Dedifferentiated amniotic fluid mesenchymal stem cell (primary cell): ENCODE measurements around the gene SH3PXD2A.
"Not testable (repeated sequence)": the region's sequence is repeated elsewhere in the genome, so short reads cannot be mapped to it uniquely, and the experiment has no call there.

Source experiments
- DNase-seq: peaks from one replicate; pipeline ENCODE4 v3.0.0-alpha.2; 2016; ENCODE audit errors: extremely low spot score

The SH3PXD2A gene

DNA sequence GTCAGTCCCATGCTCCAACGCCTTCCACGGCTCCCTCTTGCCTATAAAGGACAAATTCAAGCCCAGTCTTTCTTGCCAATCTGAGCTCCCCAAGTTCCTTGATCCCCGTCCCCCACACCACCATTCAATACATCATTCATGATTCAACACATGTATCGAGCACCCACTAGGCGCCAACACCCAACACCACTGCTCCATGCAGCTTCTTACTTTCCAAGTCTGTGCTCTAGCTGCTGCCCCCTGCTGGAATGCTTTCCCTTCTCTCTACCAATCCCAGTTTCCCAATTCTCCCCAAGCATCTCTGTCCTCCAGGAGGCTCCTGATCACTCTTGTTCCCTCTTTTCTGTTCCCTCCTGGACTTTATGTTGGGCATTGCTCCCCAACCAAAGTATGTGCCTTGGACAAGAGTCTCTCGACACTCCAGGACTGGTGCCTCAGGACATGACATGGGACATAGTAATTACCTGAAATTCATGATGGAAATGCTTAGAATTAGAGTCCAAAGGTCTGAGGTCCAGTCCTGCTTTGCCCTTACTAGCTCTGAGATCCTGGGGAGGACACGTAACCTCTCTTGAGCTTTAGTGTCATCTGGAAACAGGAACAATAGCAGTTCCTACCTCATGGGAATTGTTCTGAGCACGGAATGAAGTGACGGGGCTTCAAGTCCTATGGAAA lies 189.2 kb downstream of the SH3PXD2A start:
- no peak for DNase-seq

DNA sequence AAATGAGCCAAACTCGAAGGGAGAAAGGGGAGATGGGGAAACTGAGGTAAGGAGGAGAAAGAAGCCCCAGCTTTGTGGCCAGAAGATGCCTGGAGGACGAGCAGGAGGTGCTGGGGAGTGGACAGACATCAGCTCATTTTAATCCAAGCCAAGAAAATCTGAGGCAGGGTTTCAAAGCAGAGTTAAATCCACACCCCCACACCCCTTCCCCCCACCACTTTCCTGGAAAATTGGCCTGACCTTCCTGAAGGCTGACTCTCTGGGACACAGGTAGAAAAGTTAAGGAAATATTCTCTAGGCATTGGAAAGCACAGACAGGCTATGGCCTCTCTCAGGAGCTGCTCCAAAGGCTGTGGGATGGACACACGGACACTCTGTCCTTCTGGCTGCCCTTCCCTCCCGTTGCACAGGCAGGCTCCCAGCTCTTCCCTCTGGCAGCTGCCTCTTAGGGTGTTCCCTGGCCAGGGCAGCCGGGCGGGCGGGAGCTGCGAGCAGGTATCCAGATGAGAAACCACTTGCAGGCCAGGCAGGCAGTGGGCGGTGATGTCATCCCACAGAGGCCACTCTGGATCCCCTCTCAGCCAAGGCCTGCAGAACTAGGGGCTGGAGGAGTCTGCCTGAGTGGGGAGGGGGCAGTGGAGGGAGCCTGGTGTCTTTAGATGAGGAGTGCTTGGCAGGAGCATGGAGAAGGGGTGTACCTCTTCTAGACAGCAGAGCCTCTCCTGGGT lies 190.1 kb downstream of the SH3PXD2A start:
- no peak for DNase-seq

DNA sequence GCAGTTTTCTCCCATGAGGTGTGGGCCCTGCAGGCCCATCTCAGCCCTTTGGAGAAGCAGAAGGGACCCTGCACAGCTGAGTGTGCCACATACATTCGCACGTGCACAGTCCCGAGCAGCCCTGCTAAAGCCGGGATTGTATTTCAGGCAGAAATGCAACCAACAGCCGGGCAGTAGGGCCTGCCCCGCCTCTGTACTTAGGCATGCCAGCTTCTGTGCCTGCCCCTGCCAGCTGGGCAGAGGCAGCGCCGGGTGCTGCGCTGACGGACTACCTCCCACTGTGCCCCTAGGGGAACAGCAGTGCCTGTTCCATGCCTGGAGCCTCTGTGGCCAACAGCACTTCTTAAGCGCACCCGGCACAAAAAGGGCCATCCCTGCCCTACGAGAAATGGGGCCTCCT lies 191.6 kb downstream of the SH3PXD2A start:
- no peak for DNase-seq

DNA sequence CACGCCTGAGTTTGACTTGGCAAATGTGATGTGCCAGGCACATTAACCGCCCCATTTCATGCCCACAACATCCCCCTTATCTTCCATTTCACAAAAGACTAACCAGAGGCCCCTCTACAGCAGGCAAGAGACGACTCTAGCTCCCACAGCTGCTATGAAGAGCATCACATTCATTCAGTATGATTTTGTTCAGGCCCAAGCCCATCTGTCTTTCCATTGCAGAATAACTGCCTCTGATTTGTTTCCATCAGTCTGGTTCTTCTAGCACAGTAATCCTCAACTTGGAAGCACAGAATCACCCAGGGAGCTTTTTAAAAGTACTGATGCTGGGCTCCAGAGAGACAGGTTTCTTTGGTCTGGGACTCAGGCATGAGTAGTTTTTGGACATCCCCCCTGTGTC lies 192.1 kb downstream of the SH3PXD2A start:
- DNase-seq = no peak

DNA sequence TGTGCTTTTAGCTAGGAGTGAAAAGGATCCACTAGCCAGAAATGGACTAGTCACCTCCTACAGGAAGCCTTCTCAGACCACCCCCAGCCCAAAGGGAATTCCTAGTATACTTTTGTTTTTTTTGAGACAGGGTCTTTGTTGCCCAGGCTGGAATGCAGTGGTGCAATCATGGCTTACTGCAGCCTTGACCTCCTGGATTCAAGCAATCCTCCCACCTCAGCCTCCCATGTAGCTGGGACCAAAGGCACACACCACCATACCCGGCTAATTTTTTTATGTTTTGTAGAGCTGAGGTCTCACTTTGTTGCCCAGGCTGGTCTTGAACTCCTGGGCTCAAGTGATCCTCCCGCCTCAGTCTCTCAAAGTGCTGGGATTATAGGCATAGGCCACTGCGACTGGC lies 192.7 kb downstream of the SH3PXD2A start:
- not testable (repeated sequence) for DNase-seq

DNA sequence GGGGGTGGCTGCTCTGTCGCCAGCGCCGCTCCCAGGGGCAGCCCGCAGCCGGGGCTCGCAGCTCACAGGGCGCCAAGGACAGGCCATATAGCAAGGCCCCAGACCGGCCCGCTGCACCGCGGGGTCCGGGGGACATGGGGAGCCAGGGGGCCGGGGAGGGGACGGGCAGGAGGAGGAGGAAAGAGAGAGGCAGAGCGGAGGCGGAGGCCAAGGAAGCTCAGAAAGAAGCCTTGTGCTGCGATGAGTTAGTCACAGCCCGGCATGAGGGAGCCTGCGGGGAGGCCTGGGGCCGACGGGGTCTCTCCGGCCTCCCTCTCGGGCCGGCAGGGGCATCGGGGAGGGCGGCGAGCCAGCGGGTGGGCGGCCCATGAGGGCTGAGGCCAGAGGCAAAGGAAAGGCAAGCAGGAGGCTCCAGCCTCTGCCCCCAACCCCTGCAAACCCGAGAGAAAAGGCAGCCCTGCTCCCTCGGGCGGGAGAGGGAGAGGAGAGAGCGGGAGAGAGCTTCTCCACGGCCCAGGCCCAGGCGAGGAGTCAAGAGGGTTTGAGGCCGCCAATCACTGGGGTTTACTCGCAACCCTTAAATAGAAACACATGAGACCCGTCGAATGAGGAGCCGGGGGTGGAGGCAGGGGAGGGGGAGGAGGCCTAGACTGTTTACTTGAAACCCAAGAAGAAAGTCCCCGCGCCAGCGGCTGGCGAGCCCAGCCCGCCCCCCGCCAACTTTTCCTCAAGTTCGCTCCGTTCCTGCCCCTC lies 194.0 kb downstream of the SH3PXD2A start:
- DNase-seq = peak; percentile 93

DNA sequence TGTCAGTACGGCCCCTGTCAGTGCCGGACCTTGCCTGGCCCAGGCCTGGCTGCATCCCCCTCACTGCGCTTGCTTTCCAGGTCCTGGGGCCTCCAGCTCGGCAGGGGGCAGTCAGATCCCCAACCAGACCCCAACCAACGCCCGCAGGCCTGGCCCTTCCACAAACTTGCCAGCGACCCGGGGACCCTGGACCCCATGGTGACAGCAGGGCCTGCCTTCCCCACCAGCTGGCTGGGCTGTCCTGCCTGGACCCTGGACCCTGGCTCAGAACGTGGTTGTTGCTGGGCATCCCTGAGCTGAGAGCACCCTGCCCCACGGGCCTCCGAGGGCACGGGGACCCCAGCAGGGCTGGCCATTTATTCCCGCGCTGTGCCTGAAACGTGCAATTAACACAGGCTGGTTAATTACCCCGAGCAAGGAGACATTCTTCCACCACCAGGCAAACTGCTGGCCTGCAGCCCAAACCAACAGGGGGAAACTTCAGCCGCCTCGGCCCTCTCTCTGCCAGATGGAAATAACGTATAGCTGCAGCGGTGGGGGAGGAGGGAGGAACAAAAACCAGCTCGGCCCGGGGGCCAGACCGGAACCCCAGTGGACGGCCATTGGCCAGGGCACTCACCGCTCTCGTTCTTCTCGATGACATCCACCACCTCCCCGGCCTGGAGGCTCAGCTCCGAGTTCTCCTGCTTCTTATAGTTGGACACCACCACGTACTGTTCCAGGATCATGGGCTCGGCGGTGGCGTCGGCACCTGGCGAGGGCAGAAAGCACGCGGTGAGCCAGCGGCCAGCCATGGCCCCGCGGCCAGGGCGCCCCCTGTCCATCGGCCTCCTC lies 194.8 kb downstream of the SH3PXD2A start:
- DNase-seq = peak; percentile 45

DNA sequence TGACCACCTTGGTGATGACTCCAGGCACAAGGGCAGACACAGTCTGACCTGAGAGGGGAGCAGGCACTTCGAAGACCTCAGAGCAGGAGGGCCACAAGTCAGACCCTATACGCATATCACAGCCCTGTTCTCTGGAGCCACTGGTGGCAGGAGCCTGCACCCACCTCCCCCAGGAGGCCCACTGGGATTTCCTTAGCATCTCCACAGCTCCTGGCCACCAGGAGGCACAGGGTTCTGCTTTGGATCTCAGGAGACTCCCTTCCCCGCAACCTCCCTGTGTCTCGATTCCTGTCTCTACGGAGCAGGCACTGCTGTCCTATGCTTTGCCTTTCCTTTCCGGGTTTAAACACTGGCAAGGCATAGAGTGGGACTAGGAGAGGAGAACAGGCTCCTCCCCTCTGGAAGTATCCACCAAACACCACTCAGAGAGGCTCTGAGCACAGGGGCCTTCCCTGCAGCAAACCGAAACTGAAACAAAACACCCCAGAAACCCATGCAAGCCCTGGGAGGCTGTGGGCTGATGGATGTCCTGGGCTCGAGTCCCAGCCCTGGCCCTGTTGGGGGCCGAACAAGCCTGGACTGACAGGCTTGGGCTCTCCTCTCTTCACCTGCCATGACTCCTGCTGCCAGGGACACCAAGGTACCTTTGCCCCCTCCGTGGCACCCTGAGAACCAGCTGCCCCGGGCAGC lies 195.6 kb downstream of the SH3PXD2A start:
- DNase-seq = peak; percentile 88

DNA sequence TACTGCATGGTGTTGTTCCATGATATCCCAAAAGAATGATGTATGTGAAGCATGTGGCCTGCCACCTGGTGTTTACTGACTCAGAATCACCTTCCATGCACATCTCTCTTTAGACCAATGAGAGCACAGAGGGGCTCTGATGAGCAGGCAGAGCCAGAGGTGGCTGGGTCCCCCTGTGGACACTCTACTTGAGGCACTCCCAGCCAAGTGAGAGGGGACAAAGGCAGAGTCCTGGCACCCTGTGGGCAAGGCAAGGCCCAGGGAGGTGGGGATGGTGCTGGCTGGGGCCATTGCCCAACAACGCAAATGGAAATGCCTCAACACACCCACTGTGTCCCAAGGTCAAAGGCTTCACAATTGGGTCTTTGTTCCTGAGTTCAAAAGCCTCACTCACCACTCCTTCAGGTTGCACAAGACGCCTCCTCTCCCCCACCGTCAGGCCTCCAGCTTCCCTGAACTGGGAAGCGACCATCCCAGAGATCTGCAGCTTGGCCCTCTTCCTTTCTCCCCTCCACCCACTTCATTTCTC lies 197.3 kb downstream of the SH3PXD2A start:
- DNase-seq = no peak

DNA sequence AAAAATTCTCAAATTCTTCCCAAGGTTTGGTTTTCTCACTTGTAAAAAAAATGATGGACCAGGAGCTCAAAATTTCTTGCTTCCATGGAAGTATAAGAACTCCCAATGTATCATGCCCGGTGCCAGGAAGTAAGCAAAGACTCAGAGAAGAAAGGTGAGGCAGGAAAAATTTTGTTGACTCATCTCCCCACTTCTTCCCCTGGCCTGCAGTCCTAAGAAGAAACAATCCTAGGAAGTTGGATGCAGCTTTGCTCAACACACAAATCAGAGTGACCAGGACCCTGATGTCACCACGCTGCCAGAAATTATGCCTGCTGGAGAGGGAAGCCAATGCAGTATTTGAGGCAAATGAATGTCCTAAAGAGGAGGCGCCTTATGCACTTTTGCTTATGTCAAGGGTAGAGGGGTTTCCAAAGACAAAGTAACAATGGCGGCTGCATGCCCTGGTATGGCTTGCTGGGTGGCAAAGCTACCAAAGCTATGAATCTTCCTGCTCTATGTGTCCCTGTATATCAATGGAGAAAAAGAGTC lies 198.2 kb downstream of the SH3PXD2A start:
- DNase-seq = no peak

DNA sequence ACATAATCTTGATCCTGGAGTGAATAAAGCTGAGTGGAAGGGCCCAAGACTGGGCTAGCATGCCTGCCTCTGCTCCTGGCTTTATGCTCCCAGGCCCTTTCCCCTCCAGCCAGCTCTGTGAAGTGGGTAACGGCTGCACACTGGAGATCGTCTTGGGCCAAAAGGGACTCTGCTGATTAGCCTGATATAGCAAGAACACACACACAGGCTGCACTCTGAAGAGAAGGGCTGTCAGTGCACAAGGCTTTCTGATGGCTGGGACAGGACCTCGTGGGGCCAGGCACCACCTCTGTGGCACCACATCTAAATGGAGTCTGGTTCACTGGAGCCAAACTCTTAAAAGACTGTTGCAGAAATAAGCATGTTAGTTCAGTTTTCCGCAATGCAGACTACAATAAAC lies 200.5 kb downstream of the SH3PXD2A start:
- no peak for DNase-seq

DNA sequence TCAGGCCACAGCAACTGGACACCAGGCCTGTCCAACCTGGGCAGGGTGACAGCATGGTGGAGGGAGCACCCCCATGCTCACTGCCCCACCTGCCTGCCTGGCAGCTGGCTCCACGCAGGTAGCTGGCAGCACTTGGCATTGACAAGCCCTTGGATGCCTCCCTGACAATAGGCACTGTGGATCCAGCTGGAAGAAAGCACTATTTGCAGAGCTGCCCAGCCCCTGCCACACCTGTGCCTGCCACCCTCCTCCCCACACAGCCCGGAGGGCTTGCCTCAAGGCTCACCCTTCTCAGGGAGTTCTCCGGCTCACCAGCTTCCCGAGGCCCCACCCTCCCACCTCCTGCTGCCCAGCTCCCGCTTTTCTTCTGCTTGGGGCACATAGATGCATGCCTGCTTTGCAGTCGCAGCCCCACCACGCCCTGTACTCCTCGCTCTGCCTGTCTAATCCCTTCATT lies 201.8 kb downstream of the SH3PXD2A start:
- DNase-seq = no peak

DNA sequence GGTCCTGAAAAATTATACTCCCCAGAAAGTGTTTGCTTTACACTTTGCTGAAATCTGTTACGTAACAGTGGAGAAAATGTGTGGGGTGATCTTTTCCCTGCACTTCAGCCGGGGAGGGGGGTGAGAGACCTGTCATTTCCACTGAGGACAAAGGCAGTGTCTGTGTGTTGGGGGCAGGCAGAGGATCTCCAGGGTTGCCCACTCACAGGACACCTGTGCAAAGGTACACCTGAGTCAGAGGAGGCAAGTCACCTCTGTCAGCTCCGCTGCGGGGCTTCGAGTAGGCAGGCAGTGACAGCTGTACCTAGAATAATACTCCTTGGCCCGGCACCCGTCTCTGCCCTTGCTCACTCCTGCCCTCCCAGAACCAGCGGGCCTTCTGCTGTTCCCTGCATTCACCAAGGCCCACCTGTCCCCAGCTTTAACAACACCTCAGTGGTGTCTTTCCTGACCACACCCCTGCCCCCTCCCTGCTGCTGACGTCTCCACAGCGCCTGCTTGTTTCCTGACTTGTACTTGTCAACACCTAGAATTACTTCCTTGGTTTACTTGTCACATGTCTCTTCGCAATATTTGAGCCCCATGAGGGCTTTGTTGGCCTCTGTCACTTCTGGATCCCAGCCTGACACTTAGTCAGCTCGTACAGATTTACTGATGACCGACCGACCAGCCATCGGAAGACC lies 202.6 kb downstream of the SH3PXD2A start:
- no peak for DNase-seq

DNA sequence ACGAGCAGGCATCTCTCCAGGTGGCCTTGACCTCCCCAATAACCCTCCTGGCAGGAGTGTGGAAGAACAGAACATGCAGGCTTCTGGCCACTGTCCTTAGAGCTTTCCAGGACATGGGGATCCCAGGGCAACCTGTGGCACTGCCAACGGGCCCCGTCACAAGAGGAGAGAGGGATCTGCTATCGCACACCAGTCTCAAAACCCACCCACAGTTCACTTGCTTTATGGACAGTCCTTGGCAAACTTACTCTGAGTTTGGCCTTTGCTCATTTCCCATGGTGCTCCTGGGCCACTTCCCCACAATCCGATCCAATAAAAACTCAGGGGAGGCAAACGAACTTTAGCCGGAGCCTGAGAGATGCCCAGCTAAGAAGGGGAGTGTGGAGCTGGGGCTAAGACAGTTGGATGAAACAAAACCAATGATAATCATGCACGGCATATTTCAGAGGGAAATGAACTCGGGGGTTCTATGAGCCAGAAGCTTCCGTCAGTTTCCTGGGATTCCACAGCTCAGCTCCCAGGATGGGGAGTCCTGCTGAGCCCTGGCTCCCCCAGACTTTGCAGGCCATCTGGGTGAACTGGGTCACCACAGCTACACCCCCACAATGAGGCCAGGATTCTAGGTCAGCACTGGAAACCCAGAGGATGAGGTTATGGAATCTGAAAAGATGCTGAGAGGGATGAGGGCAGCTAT lies 203.4 kb downstream of the SH3PXD2A start:
- DNase-seq = no peak

DNA sequence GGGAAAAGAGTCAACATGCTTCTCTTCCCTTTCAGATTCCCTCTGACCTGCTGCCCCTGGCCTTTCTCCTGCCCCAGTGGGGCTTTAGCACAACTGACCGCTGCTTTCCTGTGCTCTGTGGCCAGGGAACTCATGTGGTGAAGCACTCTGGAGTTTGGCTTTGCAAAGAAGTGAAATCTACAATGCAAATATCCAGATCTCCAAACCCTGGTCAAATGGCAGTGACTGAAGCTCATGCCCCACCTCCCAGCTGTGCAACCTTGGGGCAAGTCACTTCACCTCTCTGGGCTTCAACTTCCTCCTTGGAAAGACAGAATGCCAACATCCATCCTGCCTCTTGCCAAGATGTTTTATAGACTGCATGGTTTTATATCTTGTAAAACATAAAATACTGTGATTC lies 204.0 kb downstream of the SH3PXD2A start:
- no peak for DNase-seq

DNA sequence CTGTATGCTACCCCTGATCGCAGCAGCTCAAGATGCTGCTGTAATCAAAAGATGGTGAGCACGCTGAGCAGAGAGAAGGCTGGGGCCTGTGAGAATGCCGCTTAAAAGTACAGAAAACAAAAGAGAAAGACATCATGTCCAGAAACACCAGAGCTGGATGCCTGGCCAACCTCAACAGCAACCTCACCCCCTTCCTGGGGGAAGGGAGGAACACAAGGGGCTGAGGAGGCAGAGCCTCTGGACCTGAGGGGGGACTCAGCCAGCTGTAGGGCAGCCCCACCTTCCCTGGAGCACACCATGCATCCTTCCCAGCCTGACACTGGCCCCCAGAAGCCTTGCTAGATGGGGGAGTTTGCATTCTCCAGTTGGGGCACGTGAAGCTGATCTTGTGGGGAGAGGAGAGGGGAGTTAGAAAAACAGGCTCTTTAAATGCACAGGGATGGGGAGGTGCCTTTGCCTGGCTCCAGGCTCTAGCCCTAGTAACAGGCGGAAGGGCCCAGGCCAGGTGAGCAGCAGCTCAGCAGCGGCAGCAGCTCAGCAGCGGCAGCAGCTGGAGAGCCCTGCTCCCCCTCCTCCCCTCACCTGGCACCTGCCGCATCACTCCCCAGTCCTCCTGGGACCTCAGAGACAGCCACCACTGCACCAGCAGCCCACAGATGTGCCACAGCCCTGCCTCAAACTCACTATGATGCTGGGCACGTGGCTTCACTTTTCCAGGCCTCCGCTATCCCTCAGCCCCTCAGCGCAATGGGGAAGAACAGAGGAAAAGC lies 205.5 kb downstream of the SH3PXD2A start:
- no peak for DNase-seq

DNA sequence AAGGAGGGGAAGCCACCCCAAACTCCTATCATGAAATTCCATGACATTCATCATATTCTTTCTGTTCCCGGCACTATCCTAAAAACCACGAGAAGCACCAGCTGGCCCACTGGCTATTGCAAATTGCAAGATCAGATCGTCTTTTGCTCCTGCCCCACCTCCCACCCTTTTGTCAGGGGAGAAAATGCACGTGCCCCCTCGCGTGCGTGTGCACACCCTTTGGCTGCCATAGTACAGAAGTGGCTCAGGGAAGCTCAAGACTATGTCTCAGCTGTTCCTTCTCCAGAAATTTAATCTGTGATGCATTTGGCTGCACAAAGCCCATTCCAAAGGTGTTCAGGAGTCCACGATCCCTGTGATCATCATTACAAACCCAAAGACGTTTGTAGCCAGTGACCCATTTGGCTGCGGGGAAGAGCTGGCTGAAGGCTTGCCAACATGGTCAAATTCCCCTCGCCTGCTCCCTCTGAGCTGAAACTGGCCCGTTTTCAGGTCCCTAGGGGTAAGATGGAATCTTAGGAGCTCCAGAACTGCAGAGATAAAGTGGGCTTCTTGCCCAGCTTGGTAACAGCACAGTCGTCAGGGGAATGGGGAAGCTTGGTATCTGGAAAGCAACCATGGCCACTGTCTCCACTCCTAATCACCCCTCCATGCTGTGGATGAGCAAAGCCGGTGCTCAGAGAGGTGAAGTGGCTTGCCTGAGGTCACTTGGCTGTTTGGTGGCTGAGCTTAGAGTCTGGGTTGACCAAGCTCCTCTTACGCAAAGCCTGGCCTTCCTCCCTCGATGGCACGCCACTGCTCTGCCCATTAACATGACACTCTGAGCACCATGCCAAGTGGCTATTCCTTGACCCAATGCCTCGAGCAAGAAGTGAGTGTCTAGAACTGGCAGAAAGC lies 206.5 kb downstream of the SH3PXD2A start:
- DNase-seq = no peak

DNA sequence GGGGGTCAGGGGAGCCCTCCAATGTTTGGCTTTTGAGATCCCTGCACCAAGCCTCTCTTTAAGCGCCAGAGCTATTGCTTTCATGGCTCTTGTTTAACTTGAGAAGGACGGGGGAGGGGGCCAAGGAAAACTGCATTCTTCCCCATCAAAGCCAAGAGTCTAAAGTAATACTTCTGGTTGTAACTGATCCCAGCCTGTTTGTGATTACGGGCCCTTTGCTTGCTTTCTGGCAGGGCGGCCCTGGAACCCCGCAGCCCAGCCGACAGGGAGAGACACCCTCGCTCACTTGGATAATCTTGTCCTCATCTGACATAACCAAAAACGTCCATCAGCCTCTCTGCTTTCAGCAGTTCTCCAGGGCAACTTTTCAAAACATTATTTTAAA lies 207.1 kb downstream of the SH3PXD2A start:
- no peak for DNase-seq
